NCI-H1436 (cell line): ENCODE results near the gene THUMPD3.

Source experiments
- DNase-seq: peaks from one replicate; lab custom pipeline; 2025; lab: John Stamatoyannopoulos, UW

THUMPD3 gene

GRCh38 chr3:9422712-9423424, 60.0 kb downstream of the THUMPD3 start:
- peak; percentile 64 for DNase-seq

GRCh38 chr3:9428411-9428810, 65.6 kb downstream of the THUMPD3 start:
- DNase-seq: no peak

- DNase-seq: no peak
These were observed 67.9 kb downstream of the THUMPD3 start for GRCh38 chr3:9430733-9431132.

- no peak for DNase-seq
These were observed 71.0 kb downstream of the THUMPD3 start for GRCh38 chr3:9433627-9434521.

GRCh38 chr3:9435316-9435715, 72.5 kb downstream of the THUMPD3 start:
- DNase-seq: no peak
